GM21717 (cell line): ENCODE data around the gene MEG3.
"Not testable (repeated sequence)": the region's sequence is repeated elsewhere in the genome, so short reads cannot be mapped to it uniquely, and the experiment has no call there.

Experiments used
- ATAC-seq: cut with Tn5 transposase; IDR thresholded peaks from one replicate; pipeline ENCODE4 v1.9.1; 2021; ENCODE audit warnings: mild to moderate bottlenecking, moderate library complexity; ENCODE audit not compliant: unreplicated experiment

MEG3 gene

DNA sequence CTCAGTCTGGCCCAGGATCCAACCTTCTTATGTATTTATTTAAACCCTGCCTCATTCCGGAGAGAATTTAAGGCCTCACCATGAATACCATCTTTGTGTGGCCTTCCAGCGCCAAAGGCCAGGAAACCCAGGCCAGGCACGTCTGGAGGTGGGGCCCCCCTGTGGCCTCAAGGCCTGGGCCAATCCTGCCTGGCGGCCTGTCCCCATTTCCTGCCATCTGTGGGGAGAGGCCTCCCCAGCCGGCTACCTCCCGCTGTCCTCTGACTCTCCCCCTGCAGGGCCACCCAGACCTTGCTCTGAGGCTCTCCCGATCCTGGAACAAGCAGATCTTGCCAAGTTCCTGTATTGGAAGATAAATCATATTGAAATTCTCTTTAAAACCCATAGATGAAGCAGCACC is 37.4 kb upstream of the MEG3 start:
- no peak for ATAC-seq

DNA sequence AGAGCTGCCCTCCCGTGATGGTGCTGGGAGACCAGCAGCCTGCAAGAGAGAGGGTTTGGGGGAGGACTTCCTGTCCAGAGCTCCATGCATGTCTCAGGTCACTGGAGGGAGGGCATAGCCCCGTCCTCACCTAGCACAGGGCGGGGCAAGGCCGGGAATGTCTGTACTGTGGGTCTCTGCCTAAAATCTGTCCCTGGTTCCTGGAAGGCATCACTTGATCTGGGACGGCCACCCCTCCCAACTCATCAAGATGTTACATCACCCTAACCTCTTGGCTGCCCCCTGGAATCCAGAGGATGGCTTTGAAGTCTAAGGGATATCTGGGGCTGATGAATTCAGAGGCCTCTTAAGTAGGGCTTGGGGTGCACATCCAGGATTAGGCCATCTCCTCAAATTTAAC is 37.0 kb upstream of the MEG3 start:
- no peak for ATAC-seq

DNA sequence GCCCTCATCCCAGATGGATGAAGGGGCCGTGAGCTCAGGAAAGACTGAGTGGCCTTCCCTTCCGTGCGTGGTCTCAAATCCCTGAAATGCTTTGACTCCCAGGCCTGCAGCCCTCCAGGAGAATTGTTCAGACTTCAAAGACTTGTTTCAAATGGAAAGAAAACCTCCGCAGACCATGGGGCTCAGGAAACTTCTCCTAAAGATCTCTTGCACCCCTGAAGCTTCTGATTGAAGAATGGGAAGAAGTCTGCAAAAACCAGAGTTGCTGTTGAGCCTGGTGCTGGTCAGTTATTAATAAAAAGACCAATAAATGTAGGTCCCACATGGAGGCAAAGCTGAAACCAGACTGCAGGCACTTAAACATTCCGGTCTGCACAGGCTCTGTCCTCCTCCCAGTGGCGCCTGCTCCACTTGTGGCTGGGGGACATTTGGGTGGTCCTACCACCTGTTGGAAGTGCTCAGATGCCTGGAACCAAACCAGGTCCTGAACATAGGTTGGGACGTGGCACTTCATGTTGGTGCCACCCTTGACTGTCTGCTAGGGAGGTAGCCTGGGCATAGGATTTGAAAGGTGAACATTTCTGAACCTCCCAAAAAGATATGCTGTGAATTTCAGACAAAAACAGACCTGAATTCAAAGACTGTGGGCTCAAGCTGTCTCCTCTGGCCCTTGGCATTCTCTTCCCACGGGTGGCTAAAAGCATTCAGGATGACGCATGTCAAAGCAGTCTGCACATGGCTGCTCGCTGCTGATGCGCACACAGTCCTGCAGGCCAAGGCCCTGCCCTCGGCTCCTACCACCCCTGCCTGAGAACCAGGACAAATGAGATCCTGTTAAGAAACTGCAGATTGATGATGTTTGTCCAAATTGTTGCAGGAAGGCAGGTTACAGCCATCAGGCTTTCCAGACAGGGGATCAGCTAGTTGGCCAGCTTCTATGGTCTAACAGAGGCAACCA is 36.2 kb upstream of the MEG3 start:
- ATAC-seq = no peak

DNA sequence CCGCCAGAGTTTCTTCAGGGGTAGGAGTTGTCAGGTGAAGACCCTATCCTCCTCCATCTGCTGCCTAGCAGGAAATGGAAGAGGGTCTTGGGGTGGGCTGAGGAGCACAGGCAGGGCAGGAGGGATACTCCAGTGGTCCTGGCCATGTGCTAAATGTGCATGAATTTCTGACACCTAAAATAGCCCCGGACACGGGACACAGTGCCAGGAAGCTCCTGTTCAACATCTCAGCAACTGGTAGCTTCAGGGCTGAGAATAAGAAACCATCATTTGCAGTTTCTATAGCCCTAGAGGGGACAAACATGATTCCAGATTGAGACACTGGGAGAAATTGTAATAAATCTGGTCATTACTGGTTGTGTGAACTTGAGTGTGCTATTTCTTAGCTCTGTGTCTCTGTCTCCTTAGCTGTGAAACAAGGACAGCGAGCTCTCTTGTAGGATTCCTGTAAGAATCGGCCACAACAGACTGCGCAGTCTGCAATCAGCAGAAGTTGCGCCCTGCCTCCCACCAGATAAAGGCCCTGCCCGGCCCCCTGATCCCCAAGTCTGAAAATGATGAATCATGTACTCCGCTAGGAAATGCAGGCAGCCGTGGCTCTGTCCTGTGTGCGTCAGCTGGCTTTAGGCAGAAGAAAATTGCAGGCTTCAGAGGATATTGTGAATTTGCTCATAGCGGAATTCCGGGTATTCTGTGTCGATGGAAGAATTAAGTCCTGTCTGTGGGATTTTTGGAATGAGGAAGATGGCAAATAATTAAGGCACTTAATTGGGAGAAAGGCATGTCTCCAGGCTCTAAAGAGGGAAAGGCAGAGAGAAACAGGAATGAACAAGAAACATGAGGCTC is 35.2 kb upstream of the MEG3 start:
- ATAC-seq = no peak

DNA sequence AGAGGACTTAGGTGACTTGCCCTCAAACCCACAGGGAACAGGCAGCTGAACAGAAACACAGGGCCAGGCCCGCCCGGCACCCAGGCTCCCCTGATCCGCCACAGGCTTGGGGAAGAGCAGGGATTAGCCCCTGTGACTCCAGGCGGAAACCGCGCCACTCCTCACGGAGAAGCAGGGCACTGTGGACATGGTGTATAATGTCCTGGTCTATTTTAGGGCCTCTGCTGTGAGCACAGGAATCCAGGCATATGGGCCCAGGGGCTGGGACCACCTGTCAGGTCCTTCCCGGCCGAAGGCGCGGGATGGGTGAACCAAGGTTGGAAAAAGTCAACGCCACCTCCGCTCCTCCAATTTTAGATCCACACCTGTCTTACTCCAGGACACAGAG is 34.6 kb upstream of the MEG3 start:
- no peak for ATAC-seq

DNA sequence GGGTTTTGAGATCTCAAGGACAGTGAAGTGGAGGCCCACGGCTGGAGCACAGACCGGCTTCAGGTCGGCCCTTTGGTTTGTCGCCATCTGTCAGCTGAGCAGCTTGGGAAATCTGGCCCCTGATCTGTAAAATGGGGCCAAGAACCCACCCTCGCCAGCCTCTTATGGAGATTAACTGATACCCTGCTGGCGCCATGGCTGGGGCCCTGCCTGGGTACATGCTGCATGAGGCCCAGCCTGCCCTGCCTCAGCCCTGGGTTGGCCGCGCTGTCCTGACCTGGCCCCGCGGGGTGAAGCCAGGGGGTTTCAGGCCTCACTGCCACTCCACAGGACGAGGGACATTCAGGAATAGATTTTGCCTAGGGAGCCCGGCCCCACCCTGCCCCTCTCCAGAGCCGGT is 33.9 kb upstream of the MEG3 start:
- ATAC-seq = no peak

DNA sequence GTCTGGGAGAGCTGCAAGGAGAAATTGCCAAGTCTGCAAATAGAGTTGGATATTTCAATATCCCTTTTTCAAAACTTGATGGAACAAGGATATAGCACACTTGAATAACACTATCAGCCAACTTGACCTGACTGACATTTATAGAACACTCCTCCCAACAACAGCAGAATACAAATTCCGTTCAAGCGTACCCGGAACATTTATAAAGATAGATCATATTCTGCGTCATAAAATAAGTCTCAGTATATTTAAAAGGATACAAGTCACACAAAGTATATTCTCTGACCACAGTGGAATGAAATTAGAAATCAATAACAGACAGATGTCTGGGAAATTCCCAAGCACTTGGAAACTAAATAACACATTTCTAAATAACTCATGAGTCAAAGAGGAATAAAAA is 29.0 kb upstream of the MEG3 start:
- ATAC-seq = no peak

DNA sequence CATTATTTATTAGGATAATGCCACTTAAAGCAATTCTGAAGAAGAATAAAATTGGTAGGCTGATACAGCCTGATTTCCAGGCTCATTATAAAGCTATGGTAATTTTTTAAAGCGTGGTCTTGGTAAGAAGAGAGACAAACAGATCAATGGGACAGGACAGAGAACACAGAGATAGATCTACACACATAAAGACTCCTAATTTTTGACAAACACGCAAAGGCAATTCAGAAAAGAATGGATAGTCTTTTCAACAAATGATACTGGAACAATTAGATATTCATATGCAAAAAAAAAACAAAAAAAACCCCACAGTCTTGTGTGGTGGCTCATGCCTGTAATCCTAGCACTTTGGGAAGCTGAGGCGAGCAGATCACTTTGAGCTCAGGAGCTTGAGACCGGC is 25.9 kb upstream of the MEG3 start:
- no peak for ATAC-seq

DNA sequence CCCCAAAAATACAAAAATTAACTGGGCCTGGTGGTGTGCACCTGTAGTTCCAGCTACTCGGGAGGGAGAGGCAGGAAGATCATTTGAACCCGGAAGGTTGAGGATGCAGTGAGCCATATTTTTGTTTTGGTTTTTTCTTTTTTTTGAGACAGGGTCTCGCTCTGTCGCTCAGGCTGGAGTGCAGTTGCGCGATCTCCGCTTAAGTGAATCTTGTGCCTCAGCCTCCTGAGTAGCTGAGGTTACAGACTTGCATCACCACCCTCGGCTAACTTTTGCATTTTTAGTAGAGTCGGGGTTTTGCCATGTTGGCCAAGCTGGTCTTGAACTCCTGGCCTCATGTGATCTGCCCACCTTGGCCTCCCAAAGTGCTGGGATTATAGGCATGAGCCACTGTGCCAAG is 24.5 kb upstream of the MEG3 start:
- not testable (repeated sequence) for ATAC-seq

DNA sequence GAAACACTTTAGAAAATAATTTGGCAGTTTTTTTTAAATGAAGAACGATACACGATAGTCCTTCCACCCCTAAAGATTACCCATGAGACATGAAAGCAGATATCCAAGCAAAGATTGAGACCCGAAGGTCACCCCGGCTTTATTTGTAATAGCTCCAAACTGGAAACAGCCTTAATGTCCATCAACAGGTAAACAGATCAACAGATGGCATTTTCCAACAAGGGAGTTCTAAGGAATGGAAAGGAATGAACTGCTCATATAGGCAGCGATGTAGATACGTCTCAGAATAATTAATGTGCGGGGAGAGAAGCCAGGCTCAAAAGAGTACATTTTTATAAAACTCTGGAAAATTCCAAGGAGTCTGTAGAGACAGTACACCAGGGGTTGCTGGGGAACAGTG is 23.7 kb upstream of the MEG3 start:
- ATAC-seq = no peak

DNA sequence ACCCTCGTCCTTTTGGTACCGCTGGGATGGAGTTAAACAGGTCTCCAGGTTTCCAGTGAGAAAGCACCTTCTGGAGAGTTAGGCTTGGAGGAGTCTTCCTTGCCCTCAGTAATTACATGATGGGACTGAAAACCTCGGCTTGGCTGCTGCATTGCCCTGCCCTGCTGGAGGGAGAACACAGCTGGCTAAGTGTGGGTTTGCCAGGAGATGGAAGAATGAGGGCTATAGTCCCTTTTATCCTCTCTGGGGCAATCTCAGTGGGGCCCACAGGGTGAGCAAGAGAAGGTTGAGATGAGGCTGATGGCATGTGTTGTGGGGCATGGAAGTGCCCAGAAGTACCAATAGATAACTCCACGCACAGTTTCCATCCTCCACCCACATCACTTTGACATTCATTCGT is 23.2 kb upstream of the MEG3 start:
- ATAC-seq = no peak

DNA sequence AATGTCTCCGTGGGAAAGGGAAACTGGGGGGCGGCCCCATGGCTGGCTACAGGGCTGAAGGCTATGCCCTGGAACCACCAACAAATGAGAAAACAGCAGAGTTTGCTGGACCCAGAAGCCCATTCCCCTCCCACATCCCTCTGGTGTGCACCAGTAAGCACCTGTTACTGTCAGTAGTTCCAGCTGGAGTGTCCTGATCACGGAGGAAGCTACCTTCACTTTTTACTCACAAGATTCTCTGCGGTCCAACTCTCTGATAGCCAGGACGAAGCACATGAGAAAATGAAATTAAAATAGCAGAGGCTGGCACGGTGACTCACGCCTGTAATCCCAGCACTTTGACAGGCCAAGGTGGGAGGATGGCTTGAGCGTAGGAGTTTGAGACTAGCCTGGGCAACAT is 22.7 kb upstream of the MEG3 start:
- no peak for ATAC-seq

DNA sequence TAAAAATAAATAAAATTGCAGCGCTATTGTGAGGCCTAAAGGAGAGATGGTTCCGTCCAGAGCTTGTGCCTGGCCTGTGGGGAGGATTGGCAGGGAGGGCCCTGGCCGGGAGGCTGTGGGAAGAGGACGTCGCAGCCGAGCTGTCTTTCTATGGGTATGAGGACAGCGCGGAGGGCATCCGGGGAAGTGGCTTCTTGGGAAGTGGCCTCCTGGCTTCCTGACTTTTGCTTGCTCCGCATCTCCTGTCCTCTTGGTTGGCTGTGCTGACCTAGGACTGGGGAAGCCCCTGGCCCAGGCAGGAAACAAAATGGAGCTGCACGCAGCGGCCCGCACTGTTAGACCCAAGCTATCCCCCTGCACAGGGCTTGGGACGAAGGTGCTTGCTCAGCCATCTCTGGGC is 22.2 kb upstream of the MEG3 start:
- no peak for ATAC-seq

DNA sequence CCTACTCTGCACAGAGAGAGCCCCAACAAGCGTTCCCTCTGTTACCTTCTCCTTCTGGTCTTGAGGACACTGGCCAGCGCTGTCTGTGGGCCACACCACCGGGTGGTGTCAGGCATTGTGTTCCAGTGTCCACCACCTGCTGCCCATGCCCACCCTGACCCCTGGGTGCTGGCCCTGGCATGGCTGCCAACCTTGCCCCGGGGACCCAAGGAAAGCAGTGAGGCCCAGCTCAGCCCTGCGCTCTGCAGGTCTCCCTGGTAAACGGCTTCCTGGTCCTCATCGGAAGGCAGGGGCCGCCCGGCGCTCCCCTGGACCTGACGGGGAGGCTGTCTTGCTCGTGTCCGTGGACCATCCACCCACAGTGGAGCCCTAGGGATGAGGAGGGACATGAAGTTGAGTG is 21.8 kb upstream of the MEG3 start:
- ATAC-seq = no peak

DNA sequence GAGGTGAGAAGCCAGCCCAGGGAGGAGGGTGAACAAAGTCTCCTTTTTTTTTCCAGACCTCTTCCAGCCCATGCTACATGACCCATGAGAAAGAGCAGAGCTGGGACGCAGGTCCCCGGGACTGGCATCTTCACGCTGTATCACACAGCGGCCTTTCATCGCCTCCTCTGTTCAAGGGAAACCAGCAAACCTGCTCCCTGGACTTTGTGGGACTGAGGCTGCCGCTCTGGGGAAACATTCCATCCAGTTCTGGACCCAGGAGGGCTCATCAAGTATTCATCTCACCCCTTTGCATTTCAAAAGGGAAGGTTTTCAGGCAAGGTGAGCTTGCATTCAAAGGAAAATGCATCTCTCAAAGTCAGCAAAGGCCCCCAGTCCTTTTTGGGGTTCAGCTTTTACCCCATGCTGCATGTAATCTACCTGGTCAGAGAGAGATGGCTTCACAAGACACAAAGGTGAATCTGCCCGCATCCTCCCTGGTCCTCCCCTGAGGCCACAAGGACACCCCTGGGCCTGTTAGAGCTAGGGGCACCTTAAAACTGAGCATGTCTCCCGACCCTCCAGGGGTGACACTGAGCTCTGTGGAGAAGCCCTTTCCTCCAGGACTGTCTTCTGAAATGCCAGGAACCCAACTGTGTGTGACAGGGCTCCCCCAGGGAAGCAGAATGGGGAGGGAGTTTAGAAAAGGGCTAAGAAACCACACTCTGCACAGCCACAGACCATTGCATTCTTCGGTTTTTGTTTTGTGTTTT is 21.2 kb upstream of the MEG3 start:
- no peak for ATAC-seq

DNA sequence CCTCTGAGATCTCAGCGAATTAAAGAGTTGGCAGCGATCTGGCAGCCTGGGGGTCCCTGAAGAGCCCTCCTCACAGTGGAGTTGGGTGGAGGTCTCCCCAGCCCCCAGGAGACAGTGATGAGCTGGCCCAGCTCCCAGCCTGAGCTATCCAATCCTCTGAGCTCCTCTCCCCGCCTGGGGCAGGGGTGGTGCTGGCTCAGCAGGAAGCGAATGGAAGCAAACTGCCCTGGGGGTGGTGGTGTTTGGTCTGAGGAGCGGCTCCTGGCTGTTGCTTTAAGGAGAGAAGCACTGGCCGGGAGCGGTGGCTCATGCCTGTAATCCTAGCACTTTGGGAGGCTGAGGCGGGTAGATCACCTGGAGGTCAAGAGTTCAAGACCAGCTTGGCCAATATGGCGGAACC is 19.5 kb upstream of the MEG3 start:
- ATAC-seq = no peak

DNA sequence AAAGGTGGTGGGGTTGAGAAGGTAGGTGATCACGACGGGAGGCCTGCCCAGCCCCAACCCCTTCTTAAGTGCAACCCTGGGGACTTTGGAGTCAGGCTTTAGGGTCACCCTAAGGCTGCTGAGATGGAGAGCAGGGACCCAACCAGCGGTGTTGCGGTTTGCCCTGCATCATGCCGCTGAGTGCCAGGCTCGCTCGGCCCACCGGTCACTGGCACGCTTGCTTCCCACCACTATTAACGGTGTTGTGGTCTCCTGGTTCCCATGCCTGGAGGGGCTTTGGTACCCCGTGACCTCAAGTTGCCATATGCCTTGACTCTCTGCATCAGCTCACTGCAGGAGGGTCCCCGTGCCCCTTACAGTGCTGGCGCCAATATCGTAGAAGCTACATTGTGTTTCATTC is 18.4 kb upstream of the MEG3 start:
- no peak for ATAC-seq

DNA sequence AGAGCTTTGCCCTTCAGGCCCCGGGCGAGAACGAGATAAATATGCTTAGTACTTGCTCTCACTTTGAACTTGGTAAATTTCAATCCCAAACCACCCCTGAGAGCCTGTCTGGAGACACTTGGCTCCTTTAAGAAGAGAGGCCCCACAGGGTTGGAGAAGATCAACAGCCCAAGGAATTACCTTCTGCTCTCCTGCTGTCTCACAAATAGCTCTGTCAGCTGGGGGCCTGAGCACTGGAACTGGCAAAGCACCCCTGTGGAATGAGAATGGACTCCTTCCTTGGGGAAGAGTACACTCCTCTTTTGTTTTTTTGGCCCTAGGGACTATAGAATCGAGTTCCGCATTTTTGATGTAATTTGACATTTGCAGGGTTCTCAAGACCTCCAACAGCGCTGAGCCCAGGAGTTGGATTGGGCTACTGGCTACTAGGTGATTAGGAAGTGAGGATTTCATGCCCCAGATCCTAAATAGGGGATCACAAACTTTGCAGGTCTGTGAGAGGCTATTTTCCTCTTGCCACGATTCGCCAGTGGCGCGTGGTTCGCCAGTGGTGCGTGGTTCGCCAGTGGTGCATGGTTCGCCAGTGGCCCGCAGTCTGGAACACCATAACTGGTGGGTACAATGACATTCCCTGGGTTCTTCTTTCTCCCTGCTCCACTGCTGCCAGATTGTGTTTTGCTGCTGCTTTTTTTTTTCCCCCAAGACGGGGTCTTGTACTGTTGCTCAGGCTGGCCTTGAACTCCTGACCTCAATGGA is 17.8 kb upstream of the MEG3 start:
- ATAC-seq = no peak

DNA sequence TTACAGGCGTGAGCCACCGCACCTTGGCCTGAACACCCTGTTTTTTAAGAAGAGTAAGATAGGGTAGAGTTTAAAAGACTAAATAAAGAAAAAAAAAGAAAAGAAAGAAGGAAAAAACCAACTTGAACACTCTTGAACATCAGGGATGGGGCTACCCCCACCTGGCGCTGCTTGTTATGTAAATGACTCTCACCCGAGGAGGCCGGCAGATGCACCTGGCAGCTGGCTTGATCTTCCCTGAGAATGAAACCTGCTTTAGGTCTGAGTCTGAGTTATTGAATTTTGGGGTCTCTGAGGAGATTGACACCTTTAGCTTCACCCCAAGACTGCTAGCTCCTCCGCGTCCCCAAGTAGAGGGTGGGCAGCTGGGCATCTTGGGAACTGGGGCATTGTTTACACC is 15.5 kb upstream of the MEG3 start:
- ATAC-seq = no peak

DNA sequence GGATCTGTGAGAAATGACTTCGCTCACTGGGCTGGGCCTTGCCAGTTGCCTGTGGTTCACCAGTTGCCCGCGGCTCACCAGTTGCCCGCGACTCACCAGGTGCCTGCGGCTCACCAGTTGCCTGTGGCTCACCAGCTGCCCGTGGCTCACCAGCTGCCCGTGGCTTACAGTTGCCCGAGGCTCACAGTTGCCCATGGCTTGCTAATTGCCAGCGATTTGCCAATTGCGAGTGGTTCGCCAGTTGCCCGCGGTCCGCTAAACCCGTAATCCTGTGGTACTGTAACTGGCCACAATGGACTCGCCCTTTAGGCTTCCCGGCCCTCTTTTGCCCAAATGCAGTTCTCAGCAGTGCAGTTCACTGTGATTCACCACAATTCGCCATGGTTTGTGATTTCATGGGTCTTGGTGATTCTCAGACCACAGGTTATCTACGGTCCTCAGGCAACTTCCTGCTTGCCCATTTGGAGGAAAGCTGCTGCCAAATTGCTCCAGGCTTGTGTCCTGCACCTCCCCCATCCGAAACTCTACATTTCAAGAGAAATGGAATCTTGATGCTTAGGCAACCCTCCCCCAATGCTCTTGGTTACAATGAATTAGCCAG is 15.0 kb upstream of the MEG3 start:
- no peak for ATAC-seq
